ENCODE data around the gene CAMTA1. TPM values are rescaled to one million over a fixed set of nuclear protein-coding genes. Genes with fewer than 3 reads are reported as not detected.

Gene CAMTA1
- total and polyA plus RNA-seq, 4 donors = 48.1 to 140 (median 52.3) TPM

DNA sequence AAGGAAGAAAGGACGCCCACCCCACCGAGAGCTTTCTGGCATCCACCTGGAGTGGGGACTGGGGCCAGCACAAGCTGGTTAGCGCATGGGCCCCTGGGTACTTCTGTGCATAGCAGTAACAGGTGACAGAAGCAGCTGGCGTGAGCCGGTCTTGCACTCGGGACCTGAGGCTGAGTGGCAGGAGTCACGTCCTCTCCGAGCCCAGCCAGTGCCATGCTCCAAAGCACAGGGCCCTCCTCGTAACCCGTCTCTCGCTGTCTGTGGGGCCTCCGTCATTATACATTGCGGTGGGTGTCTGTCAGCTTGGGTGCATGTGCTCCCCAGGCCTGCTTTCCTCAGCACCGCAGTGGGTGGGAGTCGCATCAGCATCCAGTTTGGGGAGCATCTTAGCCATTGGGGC, 898.3 kb downstream of the CAMTA1 start:
- Histone ChIP-seq H3K27ac (ENCODE audit: low read depth in 1 of 2, low read length in 1 of 2) (no peak overlapping the region), H3K4me1 (ENCODE audit: control insufficient read depth in 5 of 5, insufficient read depth in 5 of 5, low read length in 5 of 5) (peaks cover 0 to 14% (median 0%) of the 10 kb centered on the region in 5 donors), H3K9me3 (ENCODE audit: control insufficient read depth in 4 of 4, insufficient read depth in 3 of 4, low read length in 3 of 4) (no peaks in the 10 kb centered on the region), H3K4me3 (no peak overlapping the region), H3K27me3 (ENCODE audit: control insufficient read depth in 3 of 3, insufficient read depth in 3 of 3, low read length in 2 of 3) (no peaks in the 10 kb centered on the region), H3K36me3 (ENCODE audit: control insufficient read depth in 4 of 4, insufficient read depth in 4 of 4, low read length in 4 of 4) (no peaks in the 10 kb centered on the region), H3K9ac (ENCODE audit: insufficient read depth in 1 of 2, low read length in 2 of 2) (no peak overlapping the region)
- ATAC-seq (ENCODE audit: insufficient read depth, low FRiP score) (no peak), DNase-seq (no peak)
- WGBS, 2 donors = 94 to 95% methylated on average over 15 of the region's 15 CpGs
- TF ChIP-seq, protein P1, sequence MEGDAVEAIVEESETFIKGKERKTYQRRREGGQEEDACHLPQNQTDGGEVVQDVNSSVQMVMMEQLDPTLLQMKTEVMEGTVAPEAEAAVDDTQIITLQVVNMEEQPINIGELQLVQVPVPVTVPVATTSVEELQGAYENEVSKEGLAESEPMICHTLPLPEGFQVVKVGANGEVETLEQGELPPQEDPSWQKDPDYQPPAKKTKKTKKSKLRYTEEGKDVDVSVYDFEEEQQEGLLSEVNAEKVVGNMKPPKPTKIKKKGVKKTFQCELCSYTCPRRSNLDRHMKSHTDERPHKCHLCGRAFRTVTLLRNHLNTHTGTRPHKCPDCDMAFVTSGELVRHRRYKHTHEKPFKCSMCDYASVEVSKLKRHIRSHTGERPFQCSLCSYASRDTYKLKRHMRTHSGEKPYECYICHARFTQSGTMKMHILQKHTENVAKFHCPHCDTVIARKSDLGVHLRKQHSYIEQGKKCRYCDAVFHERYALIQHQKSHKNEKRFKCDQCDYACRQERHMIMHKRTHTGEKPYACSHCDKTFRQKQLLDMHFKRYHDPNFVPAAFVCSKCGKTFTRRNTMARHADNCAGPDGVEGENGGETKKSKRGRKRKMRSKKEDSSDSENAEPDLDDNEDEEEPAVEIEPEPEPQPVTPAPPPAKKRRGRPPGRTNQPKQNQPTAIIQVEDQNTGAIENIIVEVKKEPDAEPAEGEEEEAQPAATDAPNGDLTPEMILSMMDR (IDR thresholded peaks at IDR 0.05; ENCODE audit: control extremely low read depth, extremely low read depth) = no peak

DNA sequence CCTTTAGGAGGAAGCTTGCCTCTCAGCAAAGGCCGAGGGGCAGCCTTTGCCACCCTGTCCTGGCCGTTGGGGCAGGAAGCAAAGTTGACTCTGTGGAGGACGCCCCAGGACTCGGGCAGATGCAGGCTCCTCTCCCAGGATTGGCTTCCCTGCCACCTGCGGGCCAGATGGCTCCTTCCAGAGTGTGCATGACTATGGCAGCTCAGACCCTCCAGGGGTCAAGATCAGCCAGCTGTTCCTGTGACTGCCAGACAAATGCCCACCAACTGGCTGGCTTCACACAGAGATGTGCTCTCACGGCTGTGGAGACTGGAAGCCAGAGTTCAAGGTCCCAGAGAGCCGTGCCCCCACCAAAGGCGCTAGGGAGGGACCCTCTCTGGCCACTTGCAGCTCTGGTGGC, 898.9 kb downstream of the CAMTA1 start:
- DNase-seq (no peak), ATAC-seq (ENCODE audit: insufficient read depth, low FRiP score) (no peak)
- Histone ChIP-seq H3K9ac (ENCODE audit: insufficient read depth in 1 of 2, low read length in 2 of 2) (no peak overlapping the region), H3K27me3 (ENCODE audit: control insufficient read depth in 3 of 3, insufficient read depth in 3 of 3, low read length in 2 of 3) (no peaks in the 10 kb centered on the region), H3K36me3 (ENCODE audit: control insufficient read depth in 4 of 4, insufficient read depth in 4 of 4, low read length in 4 of 4) (no peaks in the 10 kb centered on the region), H3K9me3 (ENCODE audit: control insufficient read depth in 4 of 4, insufficient read depth in 3 of 4, low read length in 3 of 4) (no peaks in the 10 kb centered on the region), H3K4me1 (ENCODE audit: control insufficient read depth in 5 of 5, insufficient read depth in 5 of 5, low read length in 5 of 5) (peaks cover 0 to 14% (median 0%) of the 10 kb centered on the region in 5 donors), H3K4me3 (no peak overlapping the region), H3K27ac (ENCODE audit: low read depth in 1 of 2, low read length in 1 of 2) (no peak overlapping the region)
- TF ChIP-seq, protein P1 (IDR thresholded peaks at IDR 0.05; ENCODE audit: control extremely low read depth, extremely low read depth) = no peak
- WGBS, 2 donors = 86 to 89% methylated on average over 8 of the region's 8 CpGs

DNA sequence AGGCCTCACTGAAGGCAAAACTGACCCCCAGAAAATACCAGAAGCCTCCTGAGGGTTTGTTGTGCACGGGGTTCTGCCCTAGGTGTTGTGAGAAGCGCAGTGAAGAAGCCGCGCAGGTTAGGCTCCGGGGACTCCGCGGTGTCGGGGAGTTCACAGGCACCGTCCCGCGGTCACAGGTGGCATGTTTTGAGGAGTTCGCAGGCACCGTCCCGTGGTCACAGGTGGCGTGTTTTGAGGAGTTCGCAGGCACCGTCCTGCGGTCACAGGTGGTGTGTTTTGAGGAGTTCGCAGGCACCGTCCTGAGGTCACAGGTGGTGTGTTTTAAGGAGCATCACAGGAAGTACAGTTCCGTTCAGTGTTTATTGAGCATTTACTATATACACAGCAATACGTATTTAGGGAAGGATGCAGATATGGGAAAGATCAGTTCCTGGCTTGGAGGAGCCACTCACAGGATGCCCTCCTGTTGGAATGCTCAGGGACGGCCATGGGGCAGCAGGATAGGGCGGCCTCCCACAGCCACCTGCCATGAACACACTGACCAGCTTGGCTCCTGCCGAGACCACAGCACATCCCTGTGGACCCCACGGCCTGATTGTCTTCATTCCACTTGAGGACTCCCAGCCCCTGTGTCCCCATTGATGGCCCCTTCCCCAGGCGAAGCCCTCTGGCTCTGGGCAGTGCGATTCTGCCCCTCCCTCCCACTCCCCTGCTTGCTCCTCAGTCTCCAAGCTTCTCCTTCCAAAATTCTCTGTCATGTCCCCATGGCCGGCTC, 899.8 kb downstream of the CAMTA1 start:
- H3K4me1 ChIP-seq (ENCODE audit: control insufficient read depth in 5 of 5, insufficient read depth in 5 of 5, low read length in 5 of 5) = peaks cover 0 to 8% (median 0%) of the 10 kb centered on the region in 5 donors
- TF ChIP-seq, protein P1 (IDR thresholded peaks at IDR 0.05; ENCODE audit: control extremely low read depth, extremely low read depth) = no peak
- no peaks in the 10 kb centered on the region for H3K27me3 ChIP-seq (ENCODE audit: control insufficient read depth in 3 of 3, insufficient read depth in 3 of 3, low read length in 2 of 3)
- no peak overlapping the region for H3K4me3 ChIP-seq
- DNase-seq (no peak), ATAC-seq (ENCODE audit: insufficient read depth, low FRiP score) (no peak)
- WGBS, 2 donors = 92 to 94% methylated on average over 29 of the region's 29 CpGs
- no peak overlapping the region for H3K27ac ChIP-seq (ENCODE audit: low read depth in 1 of 2, low read length in 1 of 2)
- H3K9ac ChIP-seq (ENCODE audit: insufficient read depth in 1 of 2, low read length in 2 of 2) = no peak overlapping the region
- H3K9me3 ChIP-seq (ENCODE audit: control insufficient read depth in 4 of 4, insufficient read depth in 3 of 4, low read length in 3 of 4) = no peaks in the 10 kb centered on the region
- H3K36me3 ChIP-seq (ENCODE audit: control insufficient read depth in 4 of 4, insufficient read depth in 4 of 4, low read length in 4 of 4) = no peaks in the 10 kb centered on the region

All from lung (tissue), 12 donors.